ENCODE data around the gene BUD31. TPM values are rescaled to one million over a fixed set of nuclear protein-coding genes. Genes with fewer than 3 reads are reported as not detected.
"Not testable (repeated sequence)": the region's sequence is repeated elsewhere in the genome, so short reads cannot be mapped to it uniquely, and the experiment has no call there.

BUD31 gene
- total and polyA plus RNA-seq, 4 experiments from 2014 or later, result 60.0 to 175 (median 112) TPM

DNA sequence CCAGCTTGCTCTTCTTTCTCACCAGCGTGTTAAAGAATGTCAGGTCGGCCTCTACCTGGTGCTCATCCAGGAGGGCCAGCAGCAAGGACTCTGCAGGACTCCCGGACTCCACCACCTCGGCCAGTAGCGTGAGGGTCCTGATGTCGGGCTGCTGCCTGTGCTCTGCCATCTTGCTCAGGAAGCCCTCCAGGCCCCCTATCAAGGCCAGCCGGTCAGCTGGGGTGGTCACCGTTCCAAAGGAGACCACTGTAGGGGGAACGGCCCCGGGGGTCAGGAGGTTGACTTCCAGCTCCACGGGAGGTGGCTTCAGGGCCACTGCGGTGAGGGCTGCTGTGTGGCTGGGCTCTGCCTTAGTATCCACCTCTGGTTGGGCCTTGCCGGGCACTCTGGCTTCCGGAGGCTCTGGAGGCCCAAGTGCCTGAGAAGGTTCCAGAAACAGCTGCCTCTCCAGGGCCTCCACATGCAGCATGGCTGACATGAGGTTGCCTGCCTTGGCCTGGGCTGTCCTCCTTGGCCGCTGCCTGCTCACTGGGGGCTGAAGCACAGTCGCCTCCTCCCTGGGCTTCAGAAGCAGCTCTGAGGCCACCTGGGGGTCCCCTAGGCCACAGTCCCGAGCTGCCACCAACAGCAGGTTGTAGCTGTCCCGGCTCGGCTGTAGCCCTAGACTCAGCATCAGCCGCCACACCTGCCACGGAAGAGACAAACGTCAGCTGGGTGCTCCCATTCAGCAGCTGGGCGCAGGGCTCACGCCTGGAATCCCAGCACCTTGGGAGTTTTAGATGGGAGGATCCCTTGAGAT is 16.4 kb downstream of the BUD31 start:
- H3K27me3 Mint-ChIP-seq, result no peaks in the 10 kb centered on the region
- no peaks in the 10 kb centered on the region for H3K9me3 ChIP-seq (ENCODE audit: control insufficient read depth in 1 of 2, low read length in 2 of 2)
- H3K4me3 ChIP-seq (ENCODE audit: low read length in 2 of 2), result no peak overlapping the region
- no peak overlapping the region for H3K27ac ChIP-seq (ENCODE audit: low read depth, low read length)
- ChIA-PET POLR2A (ENCODE audit: partially characterized antibody) (interaction anchor here (1.0 kb wide), 1 partner anchor 12 kb away, joined by 3 read pairs; no protein-coding TSS in a partner anchor), CTCF (ENCODE audit: partially characterized antibody) (no interaction called here)
- H3K27me3 ChIP-seq (ENCODE audit: insufficient read depth, low read length), result no peaks in the 10 kb centered on the region
- no peak overlapping the region for H3K4me3 Mint-ChIP-seq
- H3K27ac Mint-ChIP-seq, result no peak overlapping the region
- H3K4me1 ChIP-seq (ENCODE audit: insufficient read depth, low read length), result peaks cover 5% of the 10 kb centered on the region
- intact Hi-C loops (cut with micrococcal nuclease), result no loop called here
- H3K4me1 Mint-ChIP-seq, result peaks cover 2 to 8% (median 5%) of the 10 kb centered on the region in 4 donors
- no peaks in the 10 kb centered on the region for H3K9me3 Mint-ChIP-seq
- no peak for DNase-seq
- peaks cover 12% of the 10 kb centered on the region for H3K36me3 ChIP-seq (ENCODE audit: insufficient read depth, low read length)
- peaks cover 9 to 47% of the 10 kb centered on the region in 2 donors for H3K36me3 Mint-ChIP-seq

DNA sequence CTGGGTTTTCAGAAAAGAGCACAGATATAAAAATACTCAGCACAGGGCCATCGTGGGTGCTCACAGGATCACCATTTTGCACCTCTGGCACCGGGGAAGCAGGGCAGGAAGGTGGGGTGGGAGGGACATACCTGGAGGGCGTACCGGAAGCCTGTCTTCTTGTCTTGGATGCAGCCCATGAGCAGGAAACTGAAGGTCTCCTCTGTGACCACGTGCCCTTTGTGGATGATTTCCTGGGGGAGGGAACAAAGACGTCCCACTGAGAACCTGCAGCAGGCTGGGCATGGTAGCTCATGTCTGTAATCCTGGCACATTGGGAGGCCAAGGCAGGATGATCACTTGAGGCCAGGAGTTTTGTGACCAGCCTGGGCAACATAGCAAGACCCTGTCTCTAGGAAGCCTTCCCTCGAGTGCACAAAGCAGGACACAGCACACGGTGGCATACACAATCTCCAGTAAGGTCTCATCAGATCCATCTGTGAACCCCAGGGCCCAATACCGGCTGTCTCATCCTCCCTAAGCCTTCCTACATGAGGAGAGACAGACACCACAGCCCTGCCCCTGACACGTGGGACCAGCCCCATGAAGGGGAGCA is 20.3 kb downstream of the BUD31 start:
- peaks cover 2 to 8% (median 5%) of the 10 kb centered on the region in 4 donors for H3K4me1 Mint-ChIP-seq
- peak overlapping the region in 1 of 8 donors; percentile 8 for H3K4me3 Mint-ChIP-seq
- Histone ChIP-seq H3K4me1 (ENCODE audit: insufficient read depth, low read length) (peaks cover 5% of the 10 kb centered on the region), H3K4me3 (ENCODE audit: low read length in 2 of 2) (no peak overlapping the region), H3K9me3 (ENCODE audit: control insufficient read depth in 1 of 2, low read length in 2 of 2) (no peaks in the 10 kb centered on the region), H3K27ac (ENCODE audit: low read depth, low read length) (no peak overlapping the region), H3K36me3 (ENCODE audit: insufficient read depth, low read length) (peaks cover 9% of the 10 kb centered on the region), H3K27me3 (ENCODE audit: insufficient read depth, low read length) (no peaks in the 10 kb centered on the region)
- peak overlapping the region in 4 of 7 donors; percentile 31 to 85 (median 39) for H3K27ac Mint-ChIP-seq
- no peaks in the 10 kb centered on the region for H3K27me3 Mint-ChIP-seq
- ChIA-PET CTCF (ENCODE audit: partially characterized antibody) (no interaction called here), POLR2A (ENCODE audit: partially characterized antibody) (interaction anchor here (1.3 to 1.4 kb wide), 2 partner anchors 9 to 20 kb away, joined by 4 to 7 read pairs; partner anchors contain the start of genes BUD31, PDAP1 and PTCD1)
- peaks cover 0 to 44% of the 10 kb centered on the region in 2 donors for H3K36me3 Mint-ChIP-seq
- peaks cover 0 to 1% (median 0%) of the 10 kb centered on the region in 8 donors for H3K9me3 Mint-ChIP-seq
- DNase-seq, result peak in 2 of 5 donors; percentile 25 to 34
- intact Hi-C loops (cut with micrococcal nuclease), result no loop called here

DNA sequence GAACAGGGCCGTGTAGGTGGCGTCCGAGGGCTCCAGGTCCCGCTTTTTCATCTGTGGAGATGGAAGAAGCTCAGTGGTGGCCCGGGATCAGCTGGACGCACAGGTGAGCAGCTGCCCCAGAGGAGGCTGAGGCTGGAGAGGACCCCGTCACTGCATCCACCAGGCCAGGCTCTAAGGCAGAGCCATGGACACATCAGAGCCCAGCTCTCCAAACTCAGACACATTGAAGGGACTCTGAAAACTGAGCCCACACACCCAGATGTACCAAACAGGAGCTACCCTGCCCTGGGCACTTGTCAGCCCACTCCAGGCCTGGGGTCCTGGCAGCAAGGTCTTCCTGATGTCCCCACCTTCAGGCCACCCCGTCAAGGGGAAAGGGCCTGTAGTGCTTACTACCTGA is 21.0 kb downstream of the BUD31 start:
- peaks cover 9% of the 10 kb centered on the region for H3K36me3 ChIP-seq (ENCODE audit: insufficient read depth, low read length)
- CTCF ChIA-PET (ENCODE audit: partially characterized antibody), result no interaction called here
- H3K27ac ChIP-seq (ENCODE audit: low read depth, low read length), result no peak overlapping the region
- H3K4me1 ChIP-seq (ENCODE audit: insufficient read depth, low read length), result peaks cover 5% of the 10 kb centered on the region
- Mint-ChIP-seq H3K4me1 (peaks cover 2 to 8% (median 5%) of the 10 kb centered on the region in 4 donors), H3K27ac (no peak overlapping the region), H3K36me3 (peaks cover 0 to 45% of the 10 kb centered on the region in 2 donors), H3K4me3 (no peak overlapping the region), H3K27me3 (no peaks in the 10 kb centered on the region), H3K9me3 (peaks cover 0 to 1% (median 0%) of the 10 kb centered on the region in 8 donors)
- no peak for DNase-seq
- H3K27me3 ChIP-seq (ENCODE audit: insufficient read depth, low read length), result no peaks in the 10 kb centered on the region
- intact Hi-C loops (cut with micrococcal nuclease), result no loop called here
- POLR2A ChIA-PET (ENCODE audit: partially characterized antibody), result interaction anchor here (1.3 to 1.4 kb wide), 2 partner anchors 8 to 21 kb away, joined by 4 to 7 read pairs; partner anchors contain the start of genes BUD31, PDAP1 and PTCD1
- H3K4me3 ChIP-seq (ENCODE audit: low read length in 2 of 2), result no peak overlapping the region
- no peaks in the 10 kb centered on the region for H3K9me3 ChIP-seq (ENCODE audit: control insufficient read depth in 1 of 2, low read length in 2 of 2)

- Mint-ChIP-seq H3K36me3 (peaks cover 0 to 41% of the 10 kb centered on the region in 2 donors), H3K4me1 (peaks cover 2 to 11% (median 6%) of the 10 kb centered on the region in 4 donors), H3K27ac (peak overlapping the region in 1 of 7 donors; percentile 31)
- CTCF ChIA-PET (ENCODE audit: partially characterized antibody); H3K9me3 ChIP-seq (ENCODE audit: control insufficient read depth in 1 of 2, low read length in 2 of 2); POLR2A ChIA-PET (ENCODE audit: partially characterized antibody); H3K4me3 Mint-ChIP-seq; H3K27me3 Mint-ChIP-seq; DNase-seq; H3K36me3 ChIP-seq (ENCODE audit: insufficient read depth, low read length); H3K9me3 Mint-ChIP-seq; H3K27me3 ChIP-seq (ENCODE audit: insufficient read depth, low read length); H3K4me1 ChIP-seq (ENCODE audit: insufficient read depth, low read length); intact Hi-C loops (cut with micrococcal nuclease); H3K4me3 ChIP-seq (ENCODE audit: low read length in 2 of 2); H3K27ac ChIP-seq (ENCODE audit: low read depth, low read length): not testable (repeated sequence)
These were observed 23.2 kb downstream of the BUD31 start for GRCh38 chr7:99431756-99432540.

- peaks cover 9% of the 10 kb centered on the region for H3K36me3 ChIP-seq (ENCODE audit: insufficient read depth, low read length)
- intact Hi-C loops (cut with micrococcal nuclease), result no loop called here
- H3K27ac ChIP-seq (ENCODE audit: low read depth, low read length), result no peak overlapping the region
- no peaks in the 10 kb centered on the region for H3K9me3 ChIP-seq (ENCODE audit: control insufficient read depth in 1 of 2, low read length in 2 of 2)
- no peaks in the 10 kb centered on the region for H3K27me3 ChIP-seq (ENCODE audit: insufficient read depth, low read length)
- DNase-seq, result no peak
- Mint-ChIP-seq H3K36me3 (peaks cover 0 to 37% of the 10 kb centered on the region in 2 donors), H3K27me3 (no peaks in the 10 kb centered on the region), H3K27ac (no peak overlapping the region), H3K4me3 (no peak overlapping the region), H3K4me1 (peaks cover 2 to 12% (median 9%) of the 10 kb centered on the region in 4 donors), H3K9me3 (peaks cover 0 to 1% (median 0%) of the 10 kb centered on the region in 8 donors)
- ChIA-PET CTCF (ENCODE audit: partially characterized antibody) (no interaction called here), POLR2A (ENCODE audit: partially characterized antibody) (interaction anchor here (0.5 kb wide), 1 partner anchor 14 kb away, joined by 3 read pairs; no protein-coding TSS in a partner anchor)
- peaks cover 10% of the 10 kb centered on the region for H3K4me1 ChIP-seq (ENCODE audit: insufficient read depth, low read length)
- no peak overlapping the region for H3K4me3 ChIP-seq (ENCODE audit: low read length in 2 of 2)
These were observed 24.4 kb downstream of the BUD31 start for GRCh38 chr7:99433158-99433557.

DNA sequence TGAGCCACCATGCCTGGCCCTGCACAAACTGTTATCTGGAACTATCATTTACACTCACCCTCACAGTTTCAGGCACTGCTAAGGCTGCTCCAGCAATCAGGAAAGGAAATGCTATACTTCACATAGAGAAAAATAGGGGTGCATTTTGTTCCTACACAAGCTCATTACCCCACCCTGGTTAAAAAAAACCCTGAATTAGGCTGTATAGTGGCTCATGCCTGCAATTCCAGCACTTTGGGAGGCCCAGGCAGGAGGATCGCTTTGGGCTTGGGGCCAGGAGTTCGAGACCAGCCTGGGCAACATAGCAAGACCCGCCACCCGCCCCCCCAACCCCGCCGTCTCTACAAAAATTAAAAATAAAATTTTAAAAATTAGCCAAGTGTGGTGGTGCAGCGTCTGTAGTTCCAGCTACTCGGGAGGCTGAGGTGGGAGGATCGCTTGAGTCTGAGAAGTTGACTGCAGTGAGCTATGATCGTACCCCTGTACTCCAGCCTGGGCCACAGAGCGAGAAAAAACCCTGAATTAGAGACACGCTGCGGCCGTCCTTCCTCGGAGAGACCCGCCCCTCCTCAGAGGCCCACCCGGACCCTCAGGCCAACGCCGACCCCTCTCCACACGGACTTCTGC is 29.3 kb downstream of the BUD31 start:
- Histone ChIP-seq H3K36me3 (ENCODE audit: insufficient read depth, low read length) (peaks cover 4% of the 10 kb centered on the region), H3K9me3 (ENCODE audit: control insufficient read depth in 1 of 2, low read length in 2 of 2) (no peaks in the 10 kb centered on the region), H3K4me1 (ENCODE audit: insufficient read depth, low read length) (peaks cover 17% of the 10 kb centered on the region), H3K27ac (ENCODE audit: low read depth, low read length) (peak overlapping the region; percentile 61), H3K4me3 (ENCODE audit: low read length in 2 of 2) (peak overlapping the region; percentile 61 to 77), H3K27me3 (ENCODE audit: insufficient read depth, low read length) (no peaks in the 10 kb centered on the region)
- peaks cover 12 to 36% (median 28%) of the 10 kb centered on the region in 4 donors for H3K4me1 Mint-ChIP-seq
- ChIA-PET POLR2A (ENCODE audit: partially characterized antibody) (interaction anchor here (0.7 to 3.1 kb wide), 10 partner anchors 8 to 121 kb away, joined by 3 to 25 read pairs (median 4); partner anchors contain the start of genes ATP5MF, BUD31, PDAP1 and ZKSCAN5), CTCF (ENCODE audit: partially characterized antibody) (interaction anchor here (0.8 to 1.5 kb wide), 3 partner anchors 24 to 29 kb away, joined by 4 to 6 read pairs (median 5); partner anchors contain the start of genes ATP5MF, BUD31 and PDAP1)
- peak overlapping the region; percentile 94 to 98 (median 96) for H3K4me3 Mint-ChIP-seq
- no peaks in the 10 kb centered on the region for H3K27me3 Mint-ChIP-seq
- peaks cover 0 to 29% of the 10 kb centered on the region in 2 donors for H3K36me3 Mint-ChIP-seq
- no peak for DNase-seq
- intact Hi-C loops (cut with micrococcal nuclease), result loop anchor here (1.0 to 2.0 kb wide), 4 partner anchors 29 to 66 kb away; partner anchors contain the start of genes ARPC1B, ZKSCAN5 and ZNF789
- peak overlapping the region; percentile 90 to 96 (median 94) for H3K27ac Mint-ChIP-seq
- H3K9me3 Mint-ChIP-seq, result no peaks in the 10 kb centered on the region

All from CD4-positive, alpha-beta memory T cell (primary cell).